NCI-H2171 (cell line): ENCODE results near the gene POMGNT2.
"Not testable (repeated sequence)": the region's sequence is repeated elsewhere in the genome, so short reads cannot be mapped to it uniquely, and the experiment has no call there.

Experiments used
- DNase-seq: peaks from one replicate; lab custom pipeline; 2025; lab: John Stamatoyannopoulos, UW

Gene POMGNT2

DNA sequence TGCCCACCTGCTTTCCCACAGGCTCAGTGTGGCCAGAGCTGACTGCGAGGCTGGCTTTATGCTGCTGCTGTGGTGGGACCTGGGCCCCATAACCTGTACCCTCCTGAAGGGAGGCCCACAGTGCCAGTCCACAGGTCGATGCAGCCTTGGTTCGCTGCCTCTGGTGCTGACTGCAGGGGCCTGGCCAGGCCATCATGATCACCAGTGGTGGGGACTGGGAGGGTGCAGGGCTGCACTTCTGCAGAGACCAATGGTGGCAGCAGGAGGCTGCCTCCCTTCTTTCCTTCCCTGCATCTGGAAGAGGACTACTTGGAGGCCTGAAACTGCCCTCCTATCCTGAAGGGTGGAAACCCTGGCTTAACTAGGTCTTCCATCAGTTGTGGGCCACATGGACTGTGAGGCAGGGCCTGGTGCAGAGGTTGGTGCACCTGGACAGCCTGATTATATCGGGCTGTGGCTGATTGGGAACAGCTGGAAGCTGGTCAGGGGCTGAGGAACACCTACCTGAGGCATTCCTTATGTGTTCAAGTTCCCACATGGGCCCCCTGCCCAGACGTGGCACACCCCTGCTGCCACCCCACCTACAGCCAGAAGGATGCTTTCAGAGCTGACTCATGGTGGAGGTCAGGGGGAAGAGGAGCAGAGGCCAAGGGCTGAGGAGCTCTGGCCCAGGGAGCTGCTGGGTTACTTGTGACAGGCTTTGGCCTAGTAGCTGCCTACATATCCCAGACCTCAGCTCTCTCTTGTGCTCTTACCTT lies 29.8 kb downstream of the POMGNT2 start:
- no peak for DNase-seq

DNA sequence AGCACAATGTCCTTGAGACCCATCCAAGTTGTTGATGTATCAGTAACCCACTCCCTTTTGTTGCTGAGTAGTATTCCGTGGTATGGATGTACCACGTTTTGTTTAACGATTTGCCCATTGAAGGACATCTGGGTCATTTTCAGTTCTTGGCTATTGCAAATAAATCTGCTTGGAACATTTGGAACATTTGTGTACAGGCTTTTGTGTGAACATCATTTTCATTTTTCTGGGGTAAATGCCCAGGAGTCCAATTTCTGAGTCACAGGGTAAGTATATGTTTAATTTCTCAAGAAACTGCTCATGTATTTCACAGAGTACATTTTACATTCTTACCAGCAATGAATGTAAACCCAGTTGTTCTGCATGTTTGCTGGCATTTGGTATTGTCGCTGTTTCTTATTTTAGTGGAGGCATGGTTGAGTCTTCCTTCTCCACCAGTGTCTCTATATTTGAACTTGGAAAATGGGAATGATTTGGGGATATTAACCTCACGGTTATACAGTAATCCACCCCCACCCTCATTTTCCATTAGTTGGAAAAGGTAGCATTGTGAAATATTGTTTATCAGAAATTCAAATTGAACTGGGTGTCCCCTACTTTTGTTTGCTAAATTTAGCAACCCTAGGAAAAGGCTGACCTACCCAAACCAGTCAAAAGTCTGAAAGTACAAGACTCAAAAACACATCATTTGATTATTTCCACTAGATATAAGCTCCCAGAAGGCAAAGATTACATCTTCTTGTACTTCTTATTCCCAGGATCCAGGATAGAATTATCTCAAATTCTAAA lies 30.8 kb downstream of the POMGNT2 start:
- DNase-seq: no peak

DNA sequence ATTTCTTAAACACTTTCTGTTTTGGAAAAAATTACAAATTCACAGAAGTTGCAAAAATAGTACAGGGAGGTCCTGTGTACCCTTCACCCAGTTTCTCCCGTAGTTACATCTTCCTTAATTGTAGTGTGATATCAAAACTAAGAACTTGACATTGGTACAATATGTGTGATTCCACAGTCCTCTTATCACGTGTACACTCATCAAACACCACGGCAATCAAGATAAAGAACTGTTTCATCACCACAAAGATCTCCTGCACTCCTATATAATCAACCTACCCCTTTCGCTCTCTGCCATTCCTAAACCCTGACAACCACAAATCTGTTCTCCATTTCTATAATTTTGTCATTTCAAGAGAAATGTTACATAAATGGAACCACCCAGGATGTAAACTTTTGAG lies 31.4 kb downstream of the POMGNT2 start:
- no peak for DNase-seq

DNA sequence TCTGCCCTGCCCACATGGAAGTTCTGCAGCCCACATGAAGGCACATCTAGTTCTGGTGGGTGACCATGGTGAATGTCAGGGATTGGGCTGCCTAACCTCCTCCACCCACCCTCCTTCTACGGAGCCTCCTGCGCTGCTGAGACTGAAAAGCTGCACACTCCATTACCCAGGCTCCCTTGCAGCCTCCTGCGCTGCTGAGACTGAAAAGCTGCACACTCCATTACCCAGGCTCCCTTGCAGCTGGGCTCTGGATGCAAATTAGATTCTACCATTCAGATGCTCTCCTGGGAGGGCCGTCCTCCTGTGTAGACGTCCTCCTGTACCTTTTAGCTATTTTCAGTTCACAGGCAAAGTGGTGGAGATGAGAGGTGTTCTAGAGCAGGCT lies 32.1 kb downstream of the POMGNT2 start:
- DNase-seq: no peak

DNA sequence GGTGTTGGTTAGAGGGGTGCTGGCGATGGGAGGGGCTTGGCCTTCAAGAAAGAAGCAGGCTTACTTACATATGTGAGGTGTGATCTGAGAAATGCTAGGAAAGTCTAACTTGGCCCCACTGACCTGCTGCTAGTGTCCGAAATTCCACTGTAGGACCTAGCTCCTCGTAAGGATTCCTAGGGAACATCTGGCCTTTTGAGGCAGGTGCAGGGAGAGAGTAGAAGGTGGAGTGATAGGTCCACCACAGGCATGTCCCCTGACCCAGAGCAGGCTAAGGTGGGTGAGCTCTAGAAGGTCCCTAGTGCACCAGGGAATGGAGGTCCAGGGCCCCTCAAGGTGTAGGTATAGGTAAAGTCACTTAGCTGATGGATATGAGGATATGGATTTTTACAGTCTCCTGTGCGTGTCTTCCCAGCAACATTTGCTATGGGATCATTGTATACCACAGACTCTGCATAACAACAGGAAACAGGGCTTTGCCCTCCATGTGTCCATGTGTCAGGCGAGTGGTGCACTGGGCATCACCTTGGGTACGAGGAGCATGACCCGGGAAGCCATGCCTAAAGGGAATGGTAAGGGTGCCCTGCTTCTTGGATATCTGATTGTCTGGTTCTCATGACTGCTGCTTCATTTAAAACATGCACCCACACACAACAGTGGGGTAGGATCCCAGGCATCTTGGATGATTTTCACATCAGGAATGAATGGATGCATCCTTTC lies 32.6 kb downstream of the POMGNT2 start:
- DNase-seq: no peak

DNA sequence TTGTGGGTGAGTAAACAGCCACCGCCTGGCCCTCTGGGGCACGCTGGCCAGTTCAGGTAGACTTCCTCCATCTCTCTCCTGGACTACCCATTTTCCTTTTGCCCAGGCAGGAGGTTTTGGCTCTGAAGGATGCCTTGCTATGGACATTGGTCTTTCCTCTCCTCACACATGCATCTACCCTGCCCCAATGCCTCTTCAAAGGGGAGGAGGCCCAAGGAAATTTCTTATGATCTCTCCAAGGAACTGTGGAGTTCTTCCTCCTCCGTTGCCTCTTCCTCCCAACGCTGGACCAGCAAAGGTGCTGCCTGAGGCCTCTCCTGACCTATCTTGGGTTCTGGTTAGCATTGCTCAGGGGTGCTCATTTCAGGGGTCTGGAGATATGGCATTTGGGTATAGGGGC lies 33.5 kb downstream of the POMGNT2 start:
- no peak for DNase-seq

DNA sequence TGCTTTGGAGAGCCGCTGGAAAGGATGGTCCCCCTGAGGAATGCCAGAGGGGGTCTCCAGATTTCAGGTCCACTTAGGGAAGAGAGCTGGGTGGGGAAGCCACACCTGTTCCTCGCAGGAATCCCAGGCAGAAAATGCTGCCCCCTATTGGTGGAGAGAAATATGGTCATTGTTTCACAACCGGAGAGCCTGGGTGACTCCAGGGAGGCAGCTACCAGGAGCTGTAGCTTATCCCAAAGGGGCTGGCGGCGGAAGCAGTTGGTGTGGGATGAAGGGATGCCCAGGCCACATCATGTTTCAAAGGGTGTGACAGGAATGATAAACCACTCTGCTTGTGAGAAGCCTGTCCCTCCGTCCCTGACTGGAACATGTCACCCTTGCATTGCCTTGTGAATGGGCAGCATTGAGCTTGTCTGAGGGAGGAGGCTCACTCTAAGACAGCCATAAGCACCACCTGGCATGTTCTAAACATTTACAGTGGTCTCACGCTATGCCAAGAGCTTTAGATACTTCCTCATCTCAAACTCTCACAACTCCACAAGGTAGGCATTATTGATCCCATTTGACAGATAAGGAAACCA lies 34.5 kb downstream of the POMGNT2 start:
- DNase-seq: no peak

DNA sequence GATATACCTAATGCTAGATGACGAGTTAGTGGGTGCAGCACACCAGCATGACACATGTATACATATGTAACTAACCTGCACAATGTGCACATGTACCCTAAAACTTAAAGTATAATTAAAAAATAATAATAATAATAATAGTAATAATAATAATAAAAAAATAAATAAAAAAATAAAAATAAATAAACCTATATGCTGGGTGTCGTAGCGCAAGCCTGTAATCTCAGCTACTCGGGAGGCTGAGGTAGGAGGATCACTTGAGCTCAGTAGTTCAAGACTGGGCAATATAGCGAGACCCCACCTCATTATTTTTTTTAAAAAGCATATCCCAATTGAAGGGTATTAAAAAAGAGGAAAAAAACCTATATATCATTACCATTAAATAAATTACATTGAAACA lies 35.2 kb downstream of the POMGNT2 start:
- DNase-seq: not testable (repeated sequence)

DNA sequence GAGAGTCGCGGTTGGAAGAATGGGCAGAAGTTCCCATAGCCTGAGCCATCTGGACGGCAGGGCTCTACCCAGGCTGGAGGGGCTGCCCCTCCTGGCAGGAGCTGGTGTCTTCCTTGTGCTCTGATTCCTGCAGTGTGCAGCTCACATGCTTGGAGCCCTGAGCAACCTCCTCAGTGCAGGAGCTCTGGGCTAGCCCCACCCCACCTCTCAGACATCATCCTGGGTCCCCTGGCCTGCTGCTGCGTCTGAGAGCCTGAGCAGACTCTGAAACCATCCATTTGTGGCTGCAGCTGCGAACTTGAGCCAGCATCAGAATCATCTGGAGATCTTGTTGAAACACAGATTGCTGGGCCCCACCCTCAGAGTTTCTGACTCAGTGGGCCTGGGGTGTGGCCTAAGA lies 42.8 kb downstream of the POMGNT2 start:
- no peak for DNase-seq

DNA sequence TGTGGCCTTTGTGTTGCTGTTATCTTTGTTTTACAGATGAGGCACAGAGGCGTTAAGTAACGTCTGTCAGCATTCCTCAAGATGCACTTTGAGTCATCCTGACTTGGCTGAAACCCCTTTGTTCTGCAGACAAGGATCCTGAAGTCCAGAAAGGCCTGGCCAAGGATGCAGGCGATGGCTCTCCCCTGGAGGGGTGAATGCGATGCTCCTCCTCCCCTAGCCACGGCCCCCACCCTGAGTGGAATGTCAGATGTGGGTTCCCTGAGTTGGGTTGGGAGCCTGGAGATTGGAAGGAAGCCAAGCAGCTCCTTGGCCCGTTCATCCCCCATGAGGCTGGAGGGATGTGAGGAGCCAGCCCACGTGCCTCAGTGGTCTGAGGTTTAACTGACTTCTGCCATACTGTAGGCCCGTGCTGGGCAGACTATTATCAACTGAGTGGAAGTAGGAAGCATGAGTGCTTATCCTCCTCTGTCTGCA lies 43.3 kb downstream of the POMGNT2 start:
- DNase-seq: no peak

DNA sequence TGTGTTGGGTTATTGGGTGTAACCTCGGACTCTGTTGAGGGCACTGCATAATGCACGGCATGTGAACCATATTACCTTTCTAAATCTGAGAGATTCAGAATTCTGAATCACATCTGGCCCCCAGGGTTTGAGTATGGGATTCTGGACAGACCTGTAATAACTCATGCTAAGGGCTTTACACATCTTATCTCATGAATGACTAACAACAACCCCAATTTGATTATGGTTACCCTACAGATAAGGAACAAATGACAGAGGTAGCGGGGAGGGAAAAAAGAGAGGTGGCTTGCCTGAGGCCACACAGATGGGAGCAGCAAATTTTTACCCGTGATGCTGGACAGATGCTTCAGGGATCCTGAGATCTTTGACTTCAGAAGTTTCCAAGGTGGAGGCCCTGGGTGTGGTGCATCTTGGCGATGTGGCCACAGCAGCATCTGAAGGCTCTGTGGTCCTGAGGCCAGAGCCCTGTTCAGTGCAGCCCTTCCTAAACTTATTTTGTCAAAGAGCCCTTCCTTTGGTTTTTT lies 43.8 kb downstream of the POMGNT2 start:
- DNase-seq: no peak

DNA sequence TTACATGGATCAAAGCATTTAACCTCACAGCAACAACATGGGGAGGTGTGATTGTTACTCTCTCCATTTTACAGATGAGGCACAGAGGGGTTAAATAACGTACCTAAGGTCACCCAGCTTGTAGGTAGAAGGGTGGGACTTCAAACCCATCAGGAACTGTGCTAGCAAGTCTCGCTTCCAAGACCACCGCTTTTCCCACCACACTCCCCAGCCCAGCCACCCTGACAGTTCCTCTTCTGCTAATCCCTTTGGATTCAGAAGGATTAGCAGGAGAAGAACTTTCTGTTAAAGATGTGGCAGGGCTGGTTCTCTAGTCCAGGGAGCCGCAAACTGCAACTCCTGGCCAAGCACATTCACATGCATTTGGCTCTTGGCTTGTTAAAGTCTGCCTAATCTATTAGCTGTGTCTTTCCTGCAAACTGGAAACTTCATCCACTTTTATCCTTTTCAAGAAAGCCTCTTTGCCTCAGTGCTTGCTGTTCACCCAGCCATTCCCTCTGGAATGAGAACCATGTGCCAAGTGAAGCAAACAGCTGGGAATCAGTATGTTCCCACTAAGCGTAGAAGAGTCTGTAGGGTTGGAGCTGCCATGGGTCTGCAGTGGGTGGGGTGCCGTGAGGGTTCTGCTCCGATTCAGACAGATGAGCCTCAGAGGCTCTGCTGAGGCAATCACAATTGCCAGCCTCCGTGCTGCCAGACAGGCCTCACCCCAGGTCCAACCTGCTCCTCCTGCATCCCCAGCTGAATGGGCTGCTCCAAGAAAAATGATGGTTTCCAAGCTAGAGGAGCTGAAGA lies 44.6 kb downstream of the POMGNT2 start:
- DNase-seq: no peak

DNA sequence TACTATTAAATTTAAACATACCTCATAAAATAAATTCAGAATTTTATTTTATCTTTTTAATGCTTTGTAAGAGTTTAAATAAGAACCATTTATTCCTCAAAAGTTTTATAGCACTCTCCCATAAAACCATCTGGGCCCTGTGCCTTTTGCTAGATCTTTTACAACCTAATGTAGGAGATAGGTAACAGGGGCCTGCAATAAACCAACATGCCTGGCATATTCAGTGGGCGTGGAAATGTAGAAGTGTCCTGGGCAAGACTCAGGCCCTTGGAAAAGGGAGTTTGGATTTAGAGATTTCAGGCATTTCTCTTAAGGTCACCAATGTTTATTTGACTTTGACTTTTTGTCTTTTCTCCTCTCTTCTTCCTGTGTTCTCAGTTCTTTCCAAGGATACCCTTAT lies 46.4 kb downstream of the POMGNT2 start:
- DNase-seq: no peak

DNA sequence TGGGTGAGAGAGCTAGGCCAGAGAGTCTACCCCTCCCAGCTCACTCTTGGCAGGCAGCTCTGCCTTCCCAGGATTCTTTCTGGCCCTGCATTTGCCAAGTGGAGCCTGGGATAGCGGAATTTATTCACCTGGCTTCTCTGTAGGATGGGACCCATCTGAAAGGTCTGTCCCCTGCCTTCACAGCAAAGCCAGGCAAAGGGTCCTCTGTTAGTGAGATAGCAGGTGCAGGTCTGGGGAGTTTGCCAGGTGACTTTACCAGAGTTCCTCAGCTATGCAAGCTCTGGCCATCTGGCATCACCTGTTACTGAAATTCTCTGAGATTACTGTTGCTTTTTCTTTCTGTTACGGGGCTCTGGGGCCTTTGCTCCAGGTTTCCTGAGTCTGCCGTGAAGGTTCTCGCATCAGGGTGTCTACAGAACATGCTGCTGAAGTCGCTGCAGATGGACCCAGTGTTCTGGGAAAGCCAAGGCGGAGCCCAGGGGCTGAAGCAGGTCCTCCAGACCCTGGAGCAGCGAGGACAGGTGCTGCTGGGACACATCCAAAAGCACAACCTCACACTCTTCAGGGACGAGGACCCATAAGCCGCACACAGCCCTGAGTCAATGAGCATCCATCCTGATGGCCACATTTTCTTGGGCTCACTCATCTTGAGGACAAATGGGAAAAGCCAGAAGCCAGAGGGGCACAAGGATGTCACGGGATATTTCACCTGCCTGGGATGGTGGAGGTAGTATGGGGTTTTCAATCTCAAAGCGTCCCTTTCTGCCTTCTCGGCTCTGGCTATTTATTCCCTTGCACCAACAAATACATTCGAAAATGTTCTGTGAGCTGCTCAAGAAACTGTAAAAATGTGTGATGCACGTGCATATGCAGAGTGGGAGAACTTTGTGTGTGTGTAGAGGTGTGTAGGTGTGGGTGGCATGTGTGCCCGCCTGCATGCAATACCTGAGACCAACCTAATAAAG lies 49.8 kb downstream of the POMGNT2 start:
- DNase-seq: no peak

DNA sequence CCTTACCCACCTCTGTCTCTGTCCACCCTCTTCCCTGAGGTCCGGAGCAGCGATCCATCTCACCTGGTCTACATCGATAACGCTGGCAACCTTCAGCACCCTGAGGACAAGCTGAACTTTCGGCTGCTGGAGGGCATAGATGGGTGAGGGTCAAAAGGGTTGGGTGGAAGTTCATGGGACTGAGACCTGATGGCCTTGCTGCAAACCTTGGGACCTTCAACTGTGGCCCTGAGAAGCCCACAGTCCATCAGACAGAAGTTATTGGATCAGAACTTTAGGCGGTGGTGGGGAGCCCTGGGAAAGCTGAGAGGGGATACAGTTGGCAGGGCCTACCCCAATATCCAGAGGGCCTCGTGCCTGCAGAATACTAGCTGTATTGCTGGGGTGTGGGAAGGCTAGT lies 50.5 kb downstream of the POMGNT2 start:
- no peak for DNase-seq

DNA sequence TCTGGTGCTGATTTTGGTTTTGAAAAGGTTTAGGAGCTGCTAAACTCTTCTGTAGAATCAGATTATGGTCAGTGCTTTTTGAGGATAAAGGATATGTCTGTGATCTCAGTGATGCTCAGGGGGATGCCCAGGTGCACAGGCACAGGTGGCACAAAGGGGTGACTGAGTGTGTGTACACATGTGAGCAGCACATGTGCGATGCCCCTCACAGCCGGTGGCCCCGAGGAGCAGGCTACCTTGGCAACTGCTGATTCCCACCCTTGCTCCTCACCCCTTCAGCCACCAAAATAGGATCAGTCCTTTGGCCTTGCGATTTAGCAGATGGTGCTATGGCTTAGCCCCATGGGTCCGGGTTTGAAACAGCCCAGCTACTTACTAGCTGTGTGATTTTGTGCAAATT lies 51.1 kb downstream of the POMGNT2 start:
- DNase-seq: no peak

DNA sequence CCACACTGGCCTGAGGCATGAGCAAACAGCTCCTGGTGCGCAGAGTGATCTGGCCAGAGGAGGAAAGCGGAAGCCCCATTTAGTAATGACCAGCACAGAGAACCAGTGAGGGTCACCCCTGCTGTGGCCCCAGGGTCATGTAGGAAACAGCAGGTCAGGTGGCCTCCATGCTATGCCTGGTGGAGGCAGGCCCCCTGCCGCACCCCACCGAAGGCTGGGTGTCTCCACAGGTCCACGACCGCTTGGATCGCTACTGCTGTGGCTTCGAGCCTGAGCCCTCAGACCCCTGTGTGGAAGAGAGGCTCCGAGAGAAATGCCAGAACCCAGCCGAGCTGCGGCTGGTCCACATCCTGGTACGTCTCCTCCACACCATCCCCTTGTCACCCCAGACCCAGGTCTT lies 52.6 kb downstream of the POMGNT2 start:
- DNase-seq: no peak

DNA sequence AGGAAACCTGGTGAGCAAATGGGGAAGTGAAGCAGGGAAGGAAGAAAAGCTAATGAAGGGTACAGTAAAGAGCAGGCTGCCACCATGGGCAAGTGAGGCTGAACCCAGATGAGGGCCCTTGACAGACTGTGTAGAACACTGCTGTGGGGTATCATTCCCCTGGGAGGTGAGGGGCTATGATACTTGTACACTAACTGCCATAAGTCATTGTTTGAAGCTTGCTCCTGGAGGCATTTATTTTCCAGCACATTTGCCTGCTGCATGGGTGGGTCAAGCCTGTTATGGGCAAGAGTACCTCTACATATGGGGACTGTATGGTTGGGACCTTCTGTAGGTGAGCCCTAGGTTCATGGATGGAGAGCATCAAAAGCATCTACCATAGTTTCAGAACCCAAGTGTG lies 57.4 kb downstream of the POMGNT2 start:
- DNase-seq: no peak

DNA sequence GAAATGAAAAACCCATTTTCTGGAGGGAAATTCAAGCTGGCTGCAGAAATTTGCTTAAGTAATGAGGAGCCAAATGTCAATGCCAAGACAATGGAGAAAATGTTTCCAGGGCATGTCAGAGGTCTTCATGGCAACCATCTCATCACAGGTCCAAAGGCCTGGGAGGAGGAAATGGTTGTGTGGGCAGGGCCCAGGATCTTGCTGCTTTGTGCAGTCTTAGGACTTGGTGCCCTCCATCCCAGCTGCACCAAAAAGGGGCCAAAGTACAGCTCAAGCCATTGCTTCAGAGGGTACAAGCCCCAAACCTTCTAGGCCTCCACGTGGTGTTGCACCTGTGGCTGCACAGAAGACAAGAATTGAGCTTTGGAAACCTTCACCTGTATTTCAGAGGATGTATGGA lies 59.3 kb downstream of the POMGNT2 start:
- no peak for DNase-seq

DNA sequence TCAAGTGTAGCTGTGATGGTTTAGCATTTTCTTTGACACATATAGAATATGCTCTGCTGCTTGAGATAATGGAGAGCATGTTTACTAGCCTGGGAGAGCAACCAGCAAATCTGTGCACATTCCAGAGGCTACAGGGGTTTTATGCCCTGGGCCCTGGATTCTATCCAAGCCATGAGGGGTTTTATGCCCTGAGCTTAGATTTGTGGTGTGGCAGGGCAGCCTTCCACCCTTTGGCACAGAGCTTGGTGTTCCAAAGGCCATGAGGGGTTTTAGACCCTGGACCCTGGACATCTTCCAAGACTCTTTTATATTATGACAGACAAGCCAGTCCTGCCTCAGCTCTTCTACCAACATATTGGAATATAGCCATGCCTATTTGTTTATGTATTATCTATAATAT lies 60.8 kb downstream of the POMGNT2 start:
- not testable (repeated sequence) for DNase-seq
